GM19468 (cell line): ENCODE data around the gene KIAA0232.

ENCODE experiments used
- ATAC-seq: cut with Tn5 transposase; IDR thresholded peaks from one replicate; pipeline ENCODE4 v1.9.1; 2021; ENCODE audit warnings: mild to moderate bottlenecking, moderate library complexity, moderate number of reproducible peaks; ENCODE audit not compliant: unreplicated experiment; ENCODE audit errors: extremely low read depth

The KIAA0232 gene

GRCh38 chr4:6840062-6840976, 57.8 kb downstream of the KIAA0232 start:
- no peak for ATAC-seq

GRCh38 chr4:6845027-6845426, 62.5 kb downstream of the KIAA0232 start:
- no peak for ATAC-seq

- ATAC-seq, result no peak
These were observed 63.0 kb downstream of the KIAA0232 start for GRCh38 chr4:6845574-6845973.

- no peak for ATAC-seq
These were observed 64.7 kb downstream of the KIAA0232 start for GRCh38 chr4:6847178-6847577.

GRCh38 chr4:6848717-6849305, 66.3 kb downstream of the KIAA0232 start:
- ATAC-seq, result no peak

GRCh38 chr4:6849691-6850090, 67.2 kb downstream of the KIAA0232 start:
- ATAC-seq, result no peak

- ATAC-seq, result no peak
These were observed 68.9 kb downstream of the KIAA0232 start for GRCh38 chr4:6851431-6851830.

- no peak for ATAC-seq
These were observed 69.4 kb downstream of the KIAA0232 start for GRCh38 chr4:6851962-6852361.

- no peak for ATAC-seq
These were observed 70.1 kb downstream of the KIAA0232 start for GRCh38 chr4:6852582-6852981.

GRCh38 chr4:6854098-6854744, 71.7 kb downstream of the KIAA0232 start:
- no peak for ATAC-seq

- ATAC-seq, result peak; percentile 83
These were observed 73.3 kb downstream of the KIAA0232 start for GRCh38 chr4:6855692-6856297.

GRCh38 chr4:6856391-6856790, 73.9 kb downstream of the KIAA0232 start:
- ATAC-seq, result no peak

- ATAC-seq, result no peak
These were observed 74.7 kb downstream of the KIAA0232 start for GRCh38 chr4:6857009-6857882.

GRCh38 chr4:6858997-6859396, 76.5 kb downstream of the KIAA0232 start:
- ATAC-seq, result no peak

- no peak for ATAC-seq
These were observed 77.0 kb downstream of the KIAA0232 start for GRCh38 chr4:6859543-6859942.

GRCh38 chr4:6868386-6868785, 85.9 kb downstream of the KIAA0232 start:
- no peak for ATAC-seq

GRCh38 chr4:6869944-6870343, 87.4 kb downstream of the KIAA0232 start:
- ATAC-seq, result no peak

GRCh38 chr4:6873291-6873690, 90.8 kb downstream of the KIAA0232 start:
- no peak for ATAC-seq

GRCh38 chr4:6873792-6874461, 91.4 kb downstream of the KIAA0232 start:
- ATAC-seq, result no peak
